Fibroblast of pulmonary artery (primary cell): ENCODE results near the gene CAMSAP1.
"Not testable (repeated sequence)": the region's sequence is repeated elsewhere in the genome, so short reads cannot be mapped to it uniquely, and the experiment has no call there.

ENCODE experiments used
- DNase-seq: peaks from one replicate; pipeline ENCODE4 v3.0.0-alpha.2; 2010; ENCODE audit warnings: low read depth
- H3K4me3 ChIP-seq: replicated peaks from 2 replicates; pipeline ENCODE4 v1.5.1; 2011; ENCODE audit warnings: low read depth, mild to moderate bottlenecking, control low read depth, low read length, moderate library complexity
- CTCF ChIP-seq: IDR thresholded peaks from 2 replicates; pipeline ENCODE4 v1.5.1; 2011; ENCODE audit warnings: mild to moderate bottlenecking, control low read depth, low read length, inconsistent platforms; ENCODE audit errors: missing control alignments

CAMSAP1 gene

GRCh38 chr9:135945969-135946368, 38.6 kb upstream of the CAMSAP1 start:
- DNase-seq: no peak
- TF ChIP-seq CTCF: no peak
- no peak overlapping the region for H3K4me3 ChIP-seq

DNA sequence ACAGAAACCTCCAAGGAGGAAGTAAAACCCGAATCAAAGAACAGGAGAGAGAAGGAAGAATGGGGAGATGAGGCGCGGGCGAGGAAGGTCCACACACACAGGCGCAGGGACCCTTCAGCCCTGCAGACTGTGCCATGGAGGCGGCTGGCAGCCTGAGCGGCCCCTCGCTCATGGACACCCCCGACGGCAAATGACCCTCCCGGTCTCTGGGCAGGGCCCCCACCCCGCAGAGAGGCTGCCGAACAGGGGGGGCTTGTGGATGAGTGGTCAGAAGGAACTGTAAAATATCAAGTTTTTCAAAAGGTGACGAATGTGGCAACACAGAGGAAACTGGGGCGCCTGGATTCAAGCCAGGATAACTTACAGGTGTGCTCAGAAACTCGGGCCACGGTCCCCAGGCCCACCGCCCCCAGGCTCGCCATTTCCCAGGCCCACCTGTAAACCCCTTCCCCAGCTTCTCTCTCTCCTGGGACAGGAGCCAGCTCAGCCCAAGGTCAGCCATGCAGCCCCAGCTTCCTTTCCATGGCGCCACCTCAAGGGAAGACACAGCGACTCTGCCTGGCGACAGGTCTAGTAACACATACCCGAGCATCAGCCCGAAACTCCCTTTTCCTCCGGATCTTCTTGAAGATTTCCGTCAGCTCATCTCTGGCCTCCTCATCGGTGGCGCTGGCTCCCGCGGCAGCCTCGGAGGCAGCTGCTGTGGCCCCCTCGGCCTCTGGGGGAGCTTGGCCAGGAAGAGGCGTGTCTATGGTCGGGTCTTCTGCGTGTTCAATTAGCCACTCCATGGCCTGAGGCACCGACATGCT, 37.3 kb upstream of the CAMSAP1 start:
- DNase-seq: no peak
- H3K4me3 ChIP-seq: no peak overlapping the region
- TF ChIP-seq CTCF: no peak

DNA sequence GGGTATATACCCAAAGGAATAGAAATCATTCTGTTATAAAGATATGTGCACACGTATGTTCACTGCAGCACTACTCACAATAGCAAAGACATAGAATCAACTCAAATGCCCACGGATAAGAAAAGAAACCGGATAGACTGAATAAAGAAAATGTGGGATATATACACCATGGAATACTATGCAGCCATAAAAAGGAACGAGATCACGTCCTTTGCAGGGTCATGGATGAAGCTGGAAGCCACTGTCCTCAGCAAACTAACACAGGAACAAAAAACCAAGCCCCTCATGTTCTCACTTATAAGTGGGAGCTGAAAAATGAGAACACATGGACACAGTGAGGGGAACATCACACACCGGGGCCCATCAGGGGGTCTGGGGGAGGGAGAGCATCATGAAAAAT, 36.3 kb upstream of the CAMSAP1 start:
- H3K4me3 ChIP-seq, DNase-seq: not testable (repeated sequence)

DNA sequence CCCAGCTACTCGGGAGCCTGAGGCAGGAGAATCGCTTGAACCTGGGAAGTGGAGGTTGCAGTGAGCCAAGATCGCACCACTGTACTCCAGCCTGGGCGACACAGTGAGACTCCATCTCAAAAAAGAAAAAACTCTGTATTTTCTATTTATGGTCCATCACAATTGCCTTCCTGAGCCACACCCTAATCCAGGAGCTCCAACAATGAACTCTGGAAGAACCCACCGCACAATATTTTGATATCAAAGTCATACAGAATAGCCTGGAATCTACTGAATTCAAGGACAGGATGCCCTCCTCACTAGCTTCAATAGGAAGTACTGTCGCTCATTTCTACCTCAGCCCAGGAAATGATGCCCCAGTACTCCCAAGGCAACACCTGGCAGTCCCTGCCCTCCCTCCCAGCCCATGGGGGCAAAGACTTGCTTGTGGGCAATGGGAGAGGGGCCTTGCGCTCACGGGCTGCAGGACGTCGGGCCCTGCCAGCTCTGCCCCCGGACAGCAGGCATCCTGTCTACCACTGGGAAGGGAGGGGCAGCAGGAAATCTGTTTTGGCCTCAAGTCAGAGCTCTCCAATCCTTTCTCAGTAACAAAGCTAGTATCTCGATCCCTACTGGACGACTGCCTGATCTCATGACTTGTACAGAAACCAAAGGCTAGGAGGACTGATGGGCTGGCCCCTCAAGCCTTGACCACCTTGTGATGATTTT, 34.1 kb upstream of the CAMSAP1 start:
- no peak for TF ChIP-seq CTCF
- no peak for DNase-seq

GRCh38 chr9:135939351-135940265, 32.3 kb upstream of the CAMSAP1 start:
- no peak overlapping the region for H3K4me3 ChIP-seq
- DNase-seq: no peak
- no peak for TF ChIP-seq CTCF

More for the DNA sequence above, 34.1 kb upstream of the CAMSAP1 start:
- H3K4me3 ChIP-seq: no peak overlapping the region

DNA sequence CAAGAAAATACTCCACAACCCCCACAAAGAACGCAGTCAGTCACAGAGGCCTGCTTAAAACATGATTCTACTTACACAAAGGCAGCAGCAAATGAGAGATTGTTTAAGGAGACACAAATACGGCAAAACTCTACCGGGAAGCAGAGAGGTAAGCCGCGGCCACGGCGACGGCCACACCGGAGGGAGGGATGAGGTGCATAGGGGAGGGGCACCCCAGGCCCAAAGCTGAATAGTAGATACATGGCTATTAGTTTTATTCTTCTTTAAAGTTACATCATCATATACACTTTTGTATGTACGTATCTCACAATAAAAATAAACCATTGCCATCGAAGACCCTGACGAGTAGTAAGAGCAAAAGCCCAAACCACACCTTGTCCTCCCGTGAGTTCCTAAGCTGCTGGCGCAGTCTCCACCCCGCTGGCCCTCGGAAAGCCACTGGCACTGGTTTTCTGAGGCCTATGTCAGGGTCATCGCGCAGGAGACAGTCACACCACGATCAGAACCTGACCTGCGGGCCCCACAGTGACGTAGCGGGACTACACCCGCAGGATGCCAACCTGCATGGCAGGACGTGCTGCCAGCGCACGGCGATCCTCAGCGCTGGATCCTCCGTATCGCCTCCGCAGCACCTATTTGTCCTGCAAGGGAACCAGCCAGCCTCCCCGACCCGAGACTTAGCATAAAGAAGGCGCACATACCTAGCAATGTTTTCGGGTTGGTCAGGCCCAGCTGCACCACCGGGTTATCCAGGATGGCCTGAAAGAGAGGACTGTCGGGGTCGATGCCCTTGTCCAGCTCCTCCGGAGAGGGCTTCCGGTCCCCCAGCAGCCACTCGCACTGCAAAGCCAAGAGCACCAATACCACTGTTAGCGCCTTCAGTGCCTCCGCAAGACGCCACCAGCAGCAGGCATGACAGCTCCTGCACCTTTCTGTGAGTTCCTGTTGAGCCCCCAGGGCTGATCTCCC, 30.5 kb upstream of the CAMSAP1 start:
- no peak overlapping the region for H3K4me3 ChIP-seq
- DNase-seq: no peak
- no peak for TF ChIP-seq CTCF
